AG20443 (cell line): ENCODE results near the gene MYO1B.

Experiments
- DNase-seq: peaks from one replicate; pipeline ENCODE4 v3.0.0; 2012; ENCODE audit warnings: low spot score, mixed read lengths

The MYO1B gene

GRCh38 chr2:191262436-191262835 is 17.2 kb downstream of the MYO1B start:
- DNase-seq, result no peak

GRCh38 chr2:191263050-191263449 is 17.8 kb downstream of the MYO1B start:
- no peak for DNase-seq

GRCh38 chr2:191264647-191265081 is 19.5 kb downstream of the MYO1B start:
- peak; percentile 78 for DNase-seq

- DNase-seq, result peak; percentile 73
Observed at GRCh38 chr2:191265311-191266170, 20.3 kb downstream of the MYO1B start.

GRCh38 chr2:191266201-191266600 is 21.0 kb downstream of the MYO1B start:
- DNase-seq, result peak; percentile 56

GRCh38 chr2:191268596-191268995 is 23.4 kb downstream of the MYO1B start:
- DNase-seq, result no peak

- DNase-seq, result no peak
Observed at GRCh38 chr2:191270306-191271161, 25.3 kb downstream of the MYO1B start.

GRCh38 chr2:191272064-191272463 is 26.9 kb downstream of the MYO1B start:
- no peak for DNase-seq

- DNase-seq, result no peak
Observed at GRCh38 chr2:191274413-191274815, 29.2 kb downstream of the MYO1B start.

GRCh38 chr2:191276792-191277465 is 31.7 kb downstream of the MYO1B start:
- DNase-seq, result no peak

- no peak for DNase-seq
Observed at GRCh38 chr2:191280290-191280689, 35.1 kb downstream of the MYO1B start.

- no peak for DNase-seq
Observed at GRCh38 chr2:191280834-191281756, 35.9 kb downstream of the MYO1B start.

GRCh38 chr2:191285252-191285651 is 40.0 kb downstream of the MYO1B start:
- no peak for DNase-seq

- no peak for DNase-seq
Observed at GRCh38 chr2:191287820-191288219, 42.6 kb downstream of the MYO1B start.

- DNase-seq, result no peak
Observed at GRCh38 chr2:191289049-191289448, 43.8 kb downstream of the MYO1B start.

GRCh38 chr2:191291471-191291870 is 46.3 kb downstream of the MYO1B start:
- DNase-seq, result no peak

GRCh38 chr2:191292869-191293268 is 47.7 kb downstream of the MYO1B start:
- no peak for DNase-seq

- no peak for DNase-seq
Observed at GRCh38 chr2:191295088-191295487, 49.9 kb downstream of the MYO1B start.

- DNase-seq, result peak; percentile 44
Observed at GRCh38 chr2:191296083-191297006, 51.1 kb downstream of the MYO1B start.

GRCh38 chr2:191297033-191297432 is 51.8 kb downstream of the MYO1B start:
- DNase-seq, result no peak
